Cardiac fibroblast (primary cell): Measurements from ENCODE around the gene TMEM222.

Source experiments
- DNase-seq, 2 donors: peaks; one replicate each; pipeline versions ENCODE4 v3.0.0 to v3.0.0-alpha.2; 2010; ENCODE audit warnings: low read depth in 2 of 2
- H3K4me3 ChIP-seq, 2 donors: replicated peaks in 1 of 2; 1 replicate in 1 of 2; 2 replicates in 1 of 2; pipeline ENCODE4 v1.5.1; 2011; ENCODE audit warnings: low read depth in 2 of 2, low read length in 2 of 2, mild to moderate bottlenecking in 2 of 2, moderate library complexity in 1 of 2
- TF ChIP-seq, protein P1 (sequence below): IDR thresholded peaks from one replicate; pipeline ENCODE4 v1.5.1; 2011; ENCODE audit warnings: low read depth, mild to moderate bottlenecking, low read length, inconsistent platforms

The TMEM222 gene

DNA sequence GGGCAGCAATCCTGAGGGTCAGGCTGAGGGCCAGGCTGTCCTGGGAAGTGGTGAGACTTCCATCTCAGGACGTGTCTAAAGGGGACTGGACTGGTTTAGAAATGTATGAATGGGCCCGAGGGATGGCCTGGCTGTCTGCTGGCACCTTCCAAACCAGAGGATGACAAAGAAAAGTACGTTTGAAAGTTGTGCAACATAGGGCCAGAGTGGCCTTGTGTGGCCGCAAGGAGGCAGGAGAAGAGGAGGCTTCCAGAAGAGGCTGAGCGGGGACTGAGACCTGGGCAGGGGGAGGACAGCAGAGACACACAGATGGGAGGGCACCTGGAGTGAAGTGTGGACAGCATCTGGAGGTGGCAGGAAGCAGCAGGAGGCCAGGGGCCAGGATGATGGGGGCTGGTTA lies 17.2 kb downstream of the TMEM222 start:
- DNase-seq: no peak
- TF ChIP-seq, protein P1, sequence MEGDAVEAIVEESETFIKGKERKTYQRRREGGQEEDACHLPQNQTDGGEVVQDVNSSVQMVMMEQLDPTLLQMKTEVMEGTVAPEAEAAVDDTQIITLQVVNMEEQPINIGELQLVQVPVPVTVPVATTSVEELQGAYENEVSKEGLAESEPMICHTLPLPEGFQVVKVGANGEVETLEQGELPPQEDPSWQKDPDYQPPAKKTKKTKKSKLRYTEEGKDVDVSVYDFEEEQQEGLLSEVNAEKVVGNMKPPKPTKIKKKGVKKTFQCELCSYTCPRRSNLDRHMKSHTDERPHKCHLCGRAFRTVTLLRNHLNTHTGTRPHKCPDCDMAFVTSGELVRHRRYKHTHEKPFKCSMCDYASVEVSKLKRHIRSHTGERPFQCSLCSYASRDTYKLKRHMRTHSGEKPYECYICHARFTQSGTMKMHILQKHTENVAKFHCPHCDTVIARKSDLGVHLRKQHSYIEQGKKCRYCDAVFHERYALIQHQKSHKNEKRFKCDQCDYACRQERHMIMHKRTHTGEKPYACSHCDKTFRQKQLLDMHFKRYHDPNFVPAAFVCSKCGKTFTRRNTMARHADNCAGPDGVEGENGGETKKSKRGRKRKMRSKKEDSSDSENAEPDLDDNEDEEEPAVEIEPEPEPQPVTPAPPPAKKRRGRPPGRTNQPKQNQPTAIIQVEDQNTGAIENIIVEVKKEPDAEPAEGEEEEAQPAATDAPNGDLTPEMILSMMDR: no peak
- H3K4me3 ChIP-seq: no peak overlapping the region

DNA sequence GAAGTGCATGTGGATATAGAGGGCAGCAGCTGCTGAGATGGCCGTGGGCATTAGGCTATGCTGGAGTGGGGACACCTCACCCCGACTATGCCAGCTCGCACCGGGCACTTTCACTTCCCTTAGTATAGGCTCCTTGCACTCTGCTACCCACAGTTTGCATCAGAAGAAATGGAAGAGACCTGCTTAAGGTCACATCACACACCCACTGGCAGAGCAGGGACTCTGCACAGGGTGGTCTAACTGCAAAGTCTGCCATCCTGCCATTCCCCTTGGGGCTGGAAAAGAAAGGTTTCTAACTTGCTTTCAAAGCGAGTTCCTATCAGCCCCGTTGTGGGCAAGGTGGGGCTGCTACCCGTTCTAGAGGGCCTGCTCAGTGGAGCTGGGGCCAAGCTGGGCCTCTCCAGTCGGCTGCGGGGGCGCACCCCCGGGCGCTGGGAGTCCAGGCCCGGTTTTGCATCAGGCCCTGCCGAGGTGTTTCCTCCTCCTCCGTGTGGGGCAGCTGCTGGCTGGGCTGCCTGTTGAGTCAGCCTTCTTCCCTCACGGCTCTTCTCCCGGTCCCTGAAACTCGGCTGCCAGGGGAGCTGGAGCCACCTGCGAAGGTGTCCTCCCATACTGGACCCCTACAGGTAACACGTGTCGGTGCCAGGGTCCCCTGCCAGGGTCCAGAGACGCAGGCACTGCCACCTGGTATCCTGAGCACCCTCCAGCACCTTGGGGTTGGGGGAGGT lies 19.7 kb downstream of the TMEM222 start, which contains the start of gene SYTL1:
TSS of gene SYTL1 (plus strand) at position 498 of the 728 bp plus-strand sequence. CDS start 3,313 bp downstream, outside the sequence.
- TF ChIP-seq, protein P1: no peak
- H3K4me3 ChIP-seq: no peak within 1 kb of the TSS
- DNase-seq: peak; percentile 61 to 71

DNA sequence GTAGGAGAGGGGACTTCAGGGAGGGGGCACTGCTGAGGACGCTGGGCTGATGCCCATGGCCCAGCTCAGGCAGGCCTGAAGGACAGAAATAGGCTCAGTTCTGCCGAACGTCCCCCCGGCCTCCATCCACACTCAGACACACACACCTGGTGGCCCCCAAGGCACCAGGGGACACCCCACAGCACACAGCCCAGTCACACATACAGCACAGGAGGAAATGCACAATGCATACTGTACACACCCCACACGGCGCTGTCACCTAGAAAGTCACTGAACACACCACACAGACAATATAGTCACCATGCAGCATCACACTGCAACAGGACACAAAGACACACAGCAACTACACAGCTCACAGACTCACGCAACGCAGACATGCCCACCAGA lies 20.4 kb downstream of the TMEM222 start:
- DNase-seq: no peak
- H3K4me3 ChIP-seq: no peak overlapping the region
- TF ChIP-seq, protein P1: no peak

DNA sequence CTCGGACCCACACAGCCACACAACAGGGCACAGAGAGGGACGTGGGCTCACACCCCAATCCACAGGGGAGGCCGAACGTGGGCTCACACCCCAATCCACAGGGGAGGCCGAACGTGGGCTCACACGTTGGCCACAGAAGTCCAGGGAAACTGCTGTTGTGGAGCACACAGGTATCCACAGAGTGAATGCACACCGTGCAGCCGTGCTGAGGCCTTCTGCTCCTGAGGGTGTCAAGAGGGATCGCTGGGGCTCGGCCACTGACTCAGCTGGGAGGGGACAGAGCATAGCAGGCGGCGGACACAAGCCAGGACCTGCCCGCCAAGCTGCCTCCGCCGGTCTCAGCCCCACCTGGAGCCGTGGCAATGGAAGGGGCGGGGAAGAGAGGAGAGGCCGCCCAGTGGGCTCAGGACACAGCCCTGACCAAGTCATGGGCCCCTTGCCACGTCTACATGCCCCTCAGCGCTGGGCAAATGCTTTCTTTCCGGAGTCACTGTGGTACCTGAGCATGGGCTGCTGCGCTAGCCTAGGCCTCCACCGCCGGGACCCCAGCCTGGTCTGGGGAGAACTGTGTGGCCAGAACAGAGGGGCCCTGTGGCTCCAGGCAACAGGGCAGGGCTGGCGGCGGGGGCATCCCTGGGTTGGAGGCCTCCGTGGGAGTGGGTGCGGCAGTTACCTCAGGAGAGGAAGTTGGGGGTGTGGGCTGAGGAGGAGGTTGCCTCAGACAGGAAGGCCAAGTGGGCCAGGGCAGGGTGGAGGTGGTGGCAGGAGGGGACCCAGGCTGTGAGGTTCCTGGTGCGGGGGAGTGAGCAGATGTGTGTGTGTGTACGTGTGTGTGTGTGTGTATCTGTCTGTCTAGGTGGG lies 21.0 kb downstream of the TMEM222 start:
- DNase-seq: no peak
- H3K4me3 ChIP-seq: no peak overlapping the region
- TF ChIP-seq, protein P1: no peak

DNA sequence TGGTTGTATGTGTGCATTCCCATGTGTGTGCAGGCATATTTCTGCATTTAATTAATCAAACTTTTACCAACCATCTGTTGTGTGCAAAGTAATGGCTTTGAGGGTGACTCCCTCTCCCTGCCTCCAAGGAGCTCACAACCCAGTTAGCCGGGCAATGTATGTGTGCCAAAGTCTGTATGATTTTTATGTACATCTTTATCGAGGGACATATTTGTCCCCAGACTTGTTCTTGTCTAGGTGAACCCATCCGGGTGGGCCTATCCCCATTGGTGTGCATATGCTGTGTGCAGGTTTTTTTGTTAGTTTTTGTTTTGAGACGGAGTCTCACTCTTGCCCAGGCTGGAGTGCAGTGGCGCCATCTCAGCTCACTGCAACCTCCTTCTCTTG lies 21.7 kb downstream of the TMEM222 start:
- no peak overlapping the region for H3K4me3 ChIP-seq
- no peak for DNase-seq
- TF ChIP-seq, protein P1: no peak

DNA sequence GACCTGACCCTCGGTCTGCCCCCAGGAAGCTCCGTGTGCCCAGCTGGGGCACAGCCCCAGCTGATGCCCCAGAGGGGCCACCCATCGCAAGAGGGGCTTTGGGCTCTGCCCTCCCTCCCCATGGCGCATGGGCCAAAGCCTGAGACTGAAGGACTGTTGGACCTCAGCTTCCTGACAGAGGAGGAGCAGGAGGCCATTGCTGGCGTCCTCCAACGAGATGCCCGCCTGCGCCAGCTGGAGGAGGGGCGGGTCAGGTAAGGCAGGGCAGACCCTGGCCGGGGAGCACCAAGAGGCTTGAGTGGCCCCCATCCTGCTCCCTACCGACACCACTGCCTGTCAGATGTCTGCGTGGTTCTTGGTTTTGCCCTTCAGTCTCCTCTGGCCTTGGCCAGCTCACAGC lies 23.3 kb downstream of the TMEM222 start:
- no peak overlapping the region for H3K4me3 ChIP-seq
- no peak for DNase-seq
- TF ChIP-seq, protein P1: no peak
